K562 (cell line): ENCODE data around the gene ACSF2. TPM values are rescaled to one million over a fixed set of nuclear protein-coding genes. Genes with fewer than 3 reads are reported as not detected.

ENCODE experiments used
- ATAC-seq: fragments of 200-7000 bp; cut with Tn5 transposase; 3 replicates; pipeline ENCODE4 v1.9.1; 2020; ENCODE audit warnings: moderate library complexity
- BruUV-seq: library from RNA; stranded (reverse); fragments of 400-500 nt; replicated peaks from 2 replicates; lab custom pipeline; 2021; lab: Mats Ljungman, UMichigan
- CTCF ChIA-PET: fragments of 300-600 bp; formaldehyde crosslinking; extraction: SDS; loops from one replicate; lab custom pipeline; 2021; ENCODE audit warnings: low intra/inter-chr PET ratio; lab: Yijun Ruan, JAX
- POLR2A ChIA-PET: fragments of 300-600, 350-650 bp; sonication (Branson Sonifier 250); formaldehyde crosslinking; extraction: SDS; loops from one replicate; lab custom pipeline; 2021; ENCODE audit warnings: antibody characterized with exemption, inconsistent platforms; lab: Yijun Ruan, JAX
- DNase-seq, 4 experiments: peaks; one replicate each; pipeline versions ENCODE4 v3.0.0 to v3.0.0-alpha.2; 2011 to 2018; ENCODE audit warnings: low spot score in 3 of 4, mixed read lengths in 3 of 4; ENCODE audit errors: extremely low read depth in 1 of 4
- FAIRE-seq: peaks from 2 replicates; lab custom pipeline; 2011; peaks lifted over from hg19 to GRCh38; lab: Jason Lieb, UNC
- H2AFZ ChIP-seq: 2 replicates; pipeline ENCODE4 v1.6.0; 2011; ENCODE audit warnings: low read depth, low read length, control low read depth, inconsistent platforms
- H3K27ac ChIP-seq: fragments of 200-600 bp; 3 replicates; pipeline ENCODE4 v1.8.0; 2011; ENCODE audit warnings: low read depth, mild to moderate bottlenecking, control low read depth, inconsistent platforms, low read length, moderate library complexity, mixed read lengths; ENCODE audit errors: extremely low read depth
- H3K27me3 ChIP-seq, 2 experiments: fragments of 300-600 bp in 1 of 2; 2 replicates in 1 of 2; 3 replicates in 1 of 2; pipeline versions ENCODE4 v1.6.0 to v1.8.0; 2011; ENCODE audit warnings: inconsistent platforms in 2 of 2, low read length in 2 of 2, mild to moderate bottlenecking in 1 of 2, mixed read lengths in 1 of 2, moderate library complexity in 1 of 2; ENCODE audit not compliant: control insufficient read depth in 2 of 2, insufficient read depth in 2 of 2
- H3K36me3 ChIP-seq: fragments of 300-600 bp; 3 replicates; pipeline ENCODE4 v1.8.0; 2011; ENCODE audit warnings: mild to moderate bottlenecking, low read length, inconsistent platforms; ENCODE audit not compliant: control insufficient read depth, insufficient read depth
- H3K4me1 ChIP-seq, 2 experiments: fragments of 200-600 bp in 1 of 2; replicated peaks in 1 of 2; 2 replicates in 1 of 2; 3 replicates in 1 of 2; pipeline versions ENCODE4 v1.5.1 to v1.8.0; 2011; ENCODE audit warnings: inconsistent platforms in 2 of 2, low read length in 2 of 2, mild to moderate bottlenecking in 1 of 2, mixed read lengths in 1 of 2, moderate library complexity in 1 of 2; ENCODE audit not compliant: control insufficient read depth in 2 of 2, insufficient read depth in 2 of 2
- H3K4me2 ChIP-seq: 2 replicates; pipeline ENCODE4 v1.6.1; 2011; ENCODE audit warnings: low read length, control low read depth, inconsistent platforms, mixed read lengths; ENCODE audit not compliant: insufficient read depth
- H3K4me3 ChIP-seq: fragments of 200-600 bp; sonication (generic), shearing (Covaris generic); 2 replicates; pipeline ENCODE4 v1.5.1; 2016; ENCODE audit warnings: control low read depth, inconsistent platforms
- H3K79me2 ChIP-seq: fragments of 200-600 bp; 3 replicates; pipeline ENCODE4 v1.8.0; 2011; ENCODE audit warnings: low read length, inconsistent platforms; ENCODE audit not compliant: control insufficient read depth, insufficient read depth
- H3K9ac ChIP-seq, 2 experiments: 2 replicates each; pipeline versions ENCODE4 v1.6.0 to v1.6.1; 2011; ENCODE audit warnings: low read depth in 2 of 2, low read length in 2 of 2, control low read depth in 1 of 2, inconsistent platforms in 1 of 2, mild to moderate bottlenecking in 1 of 2, mixed read lengths in 1 of 2; ENCODE audit not compliant: insufficient read depth in 1 of 2
- H3K9me1 ChIP-seq: one replicate; pipeline ENCODE4 v1.6.0; 2011; ENCODE audit warnings: inconsistent platforms, mild to moderate bottlenecking, low read length, moderate library complexity; ENCODE audit not compliant: control insufficient read depth, insufficient read depth
- H3K9me3 ChIP-seq: replicated peaks from 2 replicates; pipeline ENCODE4 v1.5.1; 2011; ENCODE audit warnings: low read depth, low read length, inconsistent platforms; ENCODE audit not compliant: control insufficient read depth, insufficient read depth
- H4K20me1 ChIP-seq: replicated peaks from 2 replicates; pipeline ENCODE4 v1.6.1; 2011; ENCODE audit warnings: low read length, inconsistent platforms, mixed read lengths; ENCODE audit not compliant: control insufficient read depth, insufficient read depth
- CREB3 ChIP-seq: fragments of 450-650 bp; conservative IDR thresholded peaks from 2 replicates; pipeline ENCODE4 v1.6.1; 2016; ENCODE audit warnings: missing genetic modification characterization, low read depth, mild to moderate bottlenecking, missing compliant biosample characterization, moderate library complexity
- E4F1 ChIP-seq: fragments of 250-450 bp; sonication (Bioruptor Pico); IDR thresholded peaks from 2 replicates; pipeline ENCODE4 v1.5.0; 2021; ENCODE audit warnings: mild to moderate bottlenecking, borderline replicate concordance
- POLR2A ChIP-seq: fragments of 450-650 bp; conservative IDR thresholded peaks from 2 replicates; pipeline ENCODE4 v1.6.1; 2016
- POLR2G ChIP-seq: fragments of 200-400 bp; formaldehyde crosslinking; IDR thresholded peaks from 2 replicates; pipeline ENCODE4 v1.6.1; 2017; ENCODE audit warnings: low read depth, mild to moderate bottlenecking, antibody characterized with exemption, low read length, moderate library complexity
- WGBS: fragments of 100-300 bp; shearing (Covaris generic); methylation state at CpG from one replicate; pipeline ENCODE4 v1.1.6; 2016; ENCODE audit warnings: low coverage, mixed read lengths; ENCODE audit not compliant: insufficient coverage; ENCODE audit errors: missing lambda C conversion rate; 5-methylcytosine and 5-hydroxymethylcytosine counted together
- in situ Hi-C: fragments of 300-500 bp; cut with MboI; formaldehyde crosslinking; loops from 4 replicates; pipeline ENCODE4 v1.15.0; 2018; ENCODE audit warnings: inconsistent platforms, mixed read lengths
- intact Hi-C: fragments of 100-400 bp; cut with micrococcal nuclease; formaldehyde crosslinking; loops from 2 replicates; pipeline ENCODE4 v1.14.2; 2022
- polyA plus RNA-seq, 8 experiments: library from polyadenylated mRNA; depleted of rRNA in 4 of 8; stranded (reverse) in 5 of 8; unstranded in 3 of 8; fragments of >200 nt; fragmentation: Nextera tagmentation in 2 of 8; fragmentation: Illumina TruSeq in 1 of 8; extraction: Ambion mirVana in 2 of 8; extraction: Trizol in 1 of 8; gene quantifications; 2 replicates each; pipeline versions ENCODE4 v1.2.1 to v1.2.3, GENCODE V29; 2011 to 2014; ENCODE audit warnings: inconsistent platforms in 1 of 8, missing spikeins in 1 of 8
- total RNA-seq, 7 experiments: library from RNA; depleted of rRNA in 6 of 7; stranded (reverse); fragments of >200 nt in 6 of 7; fragmentation: Illumina TruSeq in 2 of 7; extraction: Trizol in 2 of 7; gene quantifications; 2 replicates each; pipeline versions ENCODE4 v1.2.1 to v1.2.3, GENCODE V29; 2011 to 2021; ENCODE audit warnings: low replicate concordance in 1 of 7

ACSF2 gene
- total and polyA plus RNA-seq, 9 of the 15 experiments (the other 6 are each of a cell fraction or from before 2014, with no cell fraction given), result 0.89 to 6.1 (median 3.5) TPM

GRCh38 chr17:50381920-50382319 is 44.1 kb upstream of the ACSF2 start:
- peak; percentile 26 for FAIRE-seq
- Histone ChIP-seq H3K4me2 (no peak overlapping the region), H3K36me3 (peaks cover 87% of the 10 kb centered on the region), H3K9me3 (no peaks in the 10 kb centered on the region), H3K9me1 (no peaks in the 10 kb centered on the region), H3K4me3 (no peak overlapping the region), H3K79me2 (no peaks in the 10 kb centered on the region; the same call in 2 of the 3 replicates), H2AFZ (no peak overlapping the region), H4K20me1 (no peaks in the 10 kb centered on the region), H3K27me3 (no peaks in the 10 kb centered on the region), H3K27ac (no peak overlapping the region), H3K4me1 (0 out of 5 replicates have a peak, but pooled peaks cover 0 to 4% of the 10 kb centered on the region in 2 experiments), H3K9ac (no peak overlapping the region)
- no peak for DNase-seq
- ATAC-seq, result peak; percentile 8; the same call in 2 of the 3 replicates
- TF ChIP-seq POLR2A (peak; percentile 30), CREB3 (tag) (no peak)
- in situ Hi-C loops, result no loop called here
- POLR2A ChIA-PET, result interaction anchor here (0.6 to 13.4 kb wide), 5 partner anchors 9 to 303 kb away, joined by 3 to 129 read pairs (median 8); partner anchors contain the start of gene LRRC59
- TSS peak; percentile 46 for BruUV-seq
- CTCF ChIA-PET, result interaction anchor here (0.5 kb wide), 1 partner anchor 21 kb away, joined by 3 read pairs; no protein-coding TSS in a partner anchor
- intact Hi-C loops, result no loop called here
- 39% methylated on average over 3 of the region's 3 CpGs for WGBS

- intact Hi-C loops (no loop called here), in situ Hi-C loops (no loop called here)
- Histone ChIP-seq H3K36me3 (peaks cover 98% of the 10 kb centered on the region), H3K27ac (no peak overlapping the region), H3K4me3 (no peak overlapping the region), H3K4me1 (0 out of 5 replicates have a peak, but pooled peaks cover 0 to 4% of the 10 kb centered on the region in 2 experiments), H3K4me2 (no peak overlapping the region), H3K27me3 (no peaks in the 10 kb centered on the region), H3K9me1 (no peaks in the 10 kb centered on the region), H4K20me1 (no peaks in the 10 kb centered on the region), H3K79me2 (no peaks in the 10 kb centered on the region; the same call in 2 of the 3 replicates), H2AFZ (no peak overlapping the region), H3K9ac (no peak overlapping the region), H3K9me3 (no peaks in the 10 kb centered on the region)
- 94% methylated on average over 12 of the region's 12 CpGs for WGBS
- FAIRE-seq (no peak), ATAC-seq (no peak), DNase-seq (no peak)
- TF ChIP-seq E4F1 (CRISPR knock-in tag), result no peak
- TF ChIP-seq POLR2G, result peak; percentile 50; the same call in 1 of the 2 replicates
- CTCF ChIA-PET, result no interaction called here
- POLR2A ChIA-PET, result interaction anchor here (0.6 to 13.4 kb wide), 4 partner anchors 8 to 14 kb away, joined by 3 to 129 read pairs (median 30); partner anchors contain the start of gene LRRC59
- no TSS peak for BruUV-seq
These were observed 43.1 kb upstream of the ACSF2 start for GRCh38 chr17:50382931-50383330.
